DOHH2 (cell line): ENCODE measurements around the gene CDX1.

Experiments used
- CTCF ChIP-seq: fragments of 200-600 bp; sonication (generic); IDR thresholded peaks from one replicate; pipeline ENCODE4 v1.5.1; 2014; ENCODE audit warnings: antibody characterized with exemption, mild to moderate bottlenecking, low read depth, low read length; ENCODE audit not compliant: poor library complexity, severe bottlenecking
- EZH2phosphoT487 ChIP-seq: fragments of 200-600 bp; sonication (generic); IDR thresholded peaks from 2 replicates; pipeline ENCODE4 v1.6.1; 2017; ENCODE audit warnings: borderline replicate concordance, mild to moderate bottlenecking, antibody characterized with exemption, low read length, moderate library complexity, mixed read lengths

GRCh38 chr5:150214289-150214688 is 47.7 kb downstream of the CDX1 start:
- TF ChIP-seq CTCF (no peak), EZH2phosphoT487 (no peak)
